Epithelial cell of esophagus (primary cell): ENCODE data around the gene GFM2.

Source experiments
- DNase-seq: peaks from one replicate; pipeline ENCODE4 v3.0.0; 2010; ENCODE audit warnings: low read depth
- H3K4me3 ChIP-seq: 2 replicates; pipeline ENCODE4 v1.5.1; 2011; ENCODE audit warnings: mild to moderate bottlenecking, low read length, control low read depth
- TF ChIP-seq, protein P1 (sequence below): IDR thresholded peaks from 2 replicates; pipeline ENCODE4 v1.5.1; 2011; ENCODE audit warnings: low read depth, mild to moderate bottlenecking, low read length, control low read depth, inconsistent platforms; ENCODE audit not compliant: insufficient read depth; ENCODE audit errors: missing control alignments

The GFM2 gene

GRCh38 chr5:74722271-74722670 lies 44.6 kb downstream of the GFM2 start:
- no peak for DNase-seq
- no peak overlapping the region for H3K4me3 ChIP-seq
- TF ChIP-seq, protein P1, sequence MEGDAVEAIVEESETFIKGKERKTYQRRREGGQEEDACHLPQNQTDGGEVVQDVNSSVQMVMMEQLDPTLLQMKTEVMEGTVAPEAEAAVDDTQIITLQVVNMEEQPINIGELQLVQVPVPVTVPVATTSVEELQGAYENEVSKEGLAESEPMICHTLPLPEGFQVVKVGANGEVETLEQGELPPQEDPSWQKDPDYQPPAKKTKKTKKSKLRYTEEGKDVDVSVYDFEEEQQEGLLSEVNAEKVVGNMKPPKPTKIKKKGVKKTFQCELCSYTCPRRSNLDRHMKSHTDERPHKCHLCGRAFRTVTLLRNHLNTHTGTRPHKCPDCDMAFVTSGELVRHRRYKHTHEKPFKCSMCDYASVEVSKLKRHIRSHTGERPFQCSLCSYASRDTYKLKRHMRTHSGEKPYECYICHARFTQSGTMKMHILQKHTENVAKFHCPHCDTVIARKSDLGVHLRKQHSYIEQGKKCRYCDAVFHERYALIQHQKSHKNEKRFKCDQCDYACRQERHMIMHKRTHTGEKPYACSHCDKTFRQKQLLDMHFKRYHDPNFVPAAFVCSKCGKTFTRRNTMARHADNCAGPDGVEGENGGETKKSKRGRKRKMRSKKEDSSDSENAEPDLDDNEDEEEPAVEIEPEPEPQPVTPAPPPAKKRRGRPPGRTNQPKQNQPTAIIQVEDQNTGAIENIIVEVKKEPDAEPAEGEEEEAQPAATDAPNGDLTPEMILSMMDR, result no peak

- no peak for DNase-seq
- no peak overlapping the region for H3K4me3 ChIP-seq
- TF ChIP-seq, protein P1, result no peak
Observed at GRCh38 chr5:74717596-74717995, 49.3 kb downstream of the GFM2 start.

DNA sequence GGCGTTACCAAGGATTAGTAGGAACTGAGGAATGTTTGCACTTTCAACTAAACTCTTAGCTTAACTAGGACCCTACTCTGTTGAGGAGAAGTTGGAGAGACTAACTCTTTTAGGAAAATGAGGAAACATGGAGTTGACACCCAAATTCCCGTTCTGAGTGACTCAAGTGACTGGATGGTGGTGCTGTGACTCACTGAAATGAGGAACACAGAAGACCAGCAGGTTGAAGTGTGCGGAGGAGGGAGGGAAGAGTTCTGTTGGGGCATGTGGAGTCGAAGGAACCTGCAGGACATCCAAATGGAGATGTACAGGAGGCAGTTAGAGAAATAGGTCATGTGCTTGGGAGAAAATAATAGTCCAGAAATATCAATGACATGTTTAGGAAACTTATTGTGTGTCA lies 73.7 kb downstream of the GFM2 start:
- no peak overlapping the region for H3K4me3 ChIP-seq
- DNase-seq, result peak; percentile 90
- TF ChIP-seq, protein P1, result no peak

GRCh38 chr5:74686962-74687751 lies 79.8 kb downstream of the GFM2 start:
- H3K4me3 ChIP-seq, result no peak overlapping the region
- TF ChIP-seq, protein P1, result no peak

DNA sequence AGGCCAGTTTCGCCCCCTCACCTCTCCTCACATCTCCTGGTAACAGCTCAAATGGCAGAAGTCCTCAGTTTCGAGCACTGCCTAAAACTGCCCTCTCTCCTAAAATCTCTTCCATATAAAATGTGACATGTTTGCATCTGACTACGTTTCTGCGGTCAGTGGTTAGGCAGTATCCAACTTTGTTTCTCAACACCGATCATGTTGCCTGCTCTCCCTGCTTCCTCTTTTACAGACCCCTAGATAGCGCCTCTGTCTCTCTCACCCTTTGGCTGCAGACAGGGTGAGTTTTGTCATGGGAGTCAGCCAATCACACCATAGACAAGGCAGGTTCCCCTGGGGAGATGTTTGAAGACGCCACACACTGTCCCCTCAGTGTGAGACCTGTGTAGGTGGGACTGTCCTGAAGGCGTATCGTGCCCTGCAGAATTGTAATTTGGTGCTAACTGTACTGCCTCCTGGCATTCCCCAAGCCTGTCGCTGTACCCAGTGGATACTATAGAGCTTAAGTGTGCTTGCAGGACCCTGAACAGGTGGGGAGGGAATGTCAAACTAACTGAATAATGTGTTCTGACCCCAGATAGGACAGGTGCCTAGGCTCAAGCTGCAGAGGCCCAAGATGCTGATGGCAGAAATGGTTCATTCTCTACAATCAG lies 80.8 kb downstream of the GFM2 start:
- TF ChIP-seq, protein P1, result no peak
- peak overlapping the region; percentile 81 for H3K4me3 ChIP-seq
- DNase-seq, result no peak

More at GRCh38 chr5:74686962-74687751, 79.8 kb downstream of the GFM2 start:
- DNase-seq, result no peak

- TF ChIP-seq, protein P1, result no peak
- DNase-seq, result peak; percentile 90
- H3K4me3 ChIP-seq, result peak within 1 kb of the TSS; percentile 81
Observed at GRCh38 chr5:74684900-74685851, 81.7 kb downstream of the GFM2 start, which contains the start of gene HEXB. Gene HEXB, plus strand, starts transcription at chr5:74685233. Its CDS starts 28 bp downstream, at chr5:74685261.
